ENCODE data around the gene EEF2K.
"Not testable (repeated sequence)": the region's sequence is repeated elsewhere in the genome, so short reads cannot be mapped to it uniquely, and the experiment has no call there.

Gene EEF2K

GRCh38 chr16:22296225-22297113 lies 90.4 kb downstream of the EEF2K start:
- DNase-seq (ENCODE audit: low read depth) = no peak

- peak; percentile 100 for DNase-seq (ENCODE audit: low read depth)
Observed at GRCh38 chr16:22297114-22297870, 91.2 kb downstream of the EEF2K start, which contains the start of gene POLR3E. TSS of gene POLR3E (plus strand) at chr16:22297409. CDS start at chr16:22302969, 5,560 bp downstream.

- peak; percentile 44 for DNase-seq (ENCODE audit: low read depth)
Observed at GRCh38 chr16:22297871-22298733, 92.0 kb downstream of the EEF2K start.

GRCh38 chr16:22299036-22299435 lies 93.0 kb downstream of the EEF2K start:
- no peak for DNase-seq (ENCODE audit: low read depth)

- no peak for DNase-seq (ENCODE audit: low read depth)
Observed at GRCh38 chr16:22300427-22301071, 94.5 kb downstream of the EEF2K start.

- DNase-seq (ENCODE audit: low read depth) = not testable (repeated sequence)
Observed at GRCh38 chr16:22301423-22301822, 95.3 kb downstream of the EEF2K start.

- DNase-seq (ENCODE audit: low read depth) = no peak
Observed at GRCh38 chr16:22302776-22303363, 96.8 kb downstream of the EEF2K start.

- no peak for DNase-seq (ENCODE audit: low read depth)
Observed at GRCh38 chr16:22304411-22304810, 98.3 kb downstream of the EEF2K start.

- DNase-seq (ENCODE audit: low read depth) = no peak
Observed at GRCh38 chr16:22306788-22307187, 100.7 kb downstream of the EEF2K start.

- no peak for DNase-seq (ENCODE audit: low read depth)
Observed at GRCh38 chr16:22307838-22308237, 101.8 kb downstream of the EEF2K start.

GRCh38 chr16:22308824-22309520 lies 102.9 kb downstream of the EEF2K start:
- no peak for DNase-seq (ENCODE audit: low read depth)

- DNase-seq (ENCODE audit: low read depth) = no peak
Observed at GRCh38 chr16:22311520-22311919, 105.4 kb downstream of the EEF2K start.

- DNase-seq (ENCODE audit: low read depth) = no peak
Observed at GRCh38 chr16:22312897-22313781, 107.1 kb downstream of the EEF2K start.

- no peak for DNase-seq (ENCODE audit: low read depth)
Observed at GRCh38 chr16:22313876-22314470, 107.9 kb downstream of the EEF2K start.

- no peak for DNase-seq (ENCODE audit: low read depth)
Observed at GRCh38 chr16:22314661-22315626, 108.9 kb downstream of the EEF2K start.

GRCh38 chr16:22315979-22316378 lies 109.9 kb downstream of the EEF2K start:
- DNase-seq (ENCODE audit: low read depth) = no peak

GRCh38 chr16:22316411-22316811 lies 110.3 kb downstream of the EEF2K start:
- DNase-seq (ENCODE audit: low read depth) = no peak

GRCh38 chr16:22317001-22317530 lies 111.0 kb downstream of the EEF2K start:
- DNase-seq (ENCODE audit: low read depth) = no peak

Measured in stimulated activated CD8-positive, alpha-beta memory T cell treated with anti-CD3 and anti-CD28 coated beads, Interleukin-12 subunit alpha, Interleukin-12 subunit beta, amount 100 ng/mL, for 4 hours (primary cell).